DND-41 (cell line): Measurements from ENCODE around the gene THBD.

ENCODE experiments used
- CTCF ChIP-seq: IDR thresholded peaks from 2 replicates; pipeline ENCODE4 v1.5.1; 2012; ENCODE audit warnings: borderline replicate concordance, low read length, moderate library complexity, mild to moderate bottlenecking; ENCODE audit not compliant: poor library complexity, severe bottlenecking; ENCODE audit errors: extremely low read depth
- EZH2 ChIP-seq: IDR thresholded peaks from 3 replicates; pipeline ENCODE4 v1.6.1; 2012; ENCODE audit warnings: borderline replicate concordance, low read depth, mild to moderate bottlenecking, moderate library complexity, low read length, inconsistent platforms; ENCODE audit not compliant: severe bottlenecking

GRCh38 chr20:23037017-23037481 is 12.4 kb downstream of the THBD start:
- no peak for TF ChIP-seq EZH2
- TF ChIP-seq CTCF = no peak
